Liver (tissue), 3 donors: ENCODE results near the gene SNX20.

Source experiments
- GABPA ChIP-seq, 2 donors: IDR thresholded peaks in 1 of 2; conservative IDR thresholded peaks in 1 of 2; 2 replicates each; pipeline ENCODE4 v1.6.1; 2016; ENCODE audit warnings: antibody characterized with exemption in 2 of 2, mild to moderate bottlenecking in 1 of 2, moderate library complexity in 1 of 2
- NR2F2 ChIP-seq: IDR thresholded peaks from 2 replicates; pipeline ENCODE4 v1.6.1; 2016; ENCODE audit warnings: antibody characterized with exemption
- TAF1 ChIP-seq: conservative IDR thresholded peaks from 2 replicates; pipeline ENCODE4 v1.6.1; 2016; ENCODE audit warnings: antibody characterized with exemption, mild to moderate bottlenecking
- TF ChIP-seq, protein P1 (sequence below): fragments of 150-350 bp; IDR thresholded peaks from 2 replicates; pipeline ENCODE4 v1.5.1; 2017; ENCODE audit warnings: improper control_type of control experiment, low read depth, low read length; ENCODE audit not compliant: missing input control
- donor health status: healthy.
- donor health status: healthy.

DNA sequence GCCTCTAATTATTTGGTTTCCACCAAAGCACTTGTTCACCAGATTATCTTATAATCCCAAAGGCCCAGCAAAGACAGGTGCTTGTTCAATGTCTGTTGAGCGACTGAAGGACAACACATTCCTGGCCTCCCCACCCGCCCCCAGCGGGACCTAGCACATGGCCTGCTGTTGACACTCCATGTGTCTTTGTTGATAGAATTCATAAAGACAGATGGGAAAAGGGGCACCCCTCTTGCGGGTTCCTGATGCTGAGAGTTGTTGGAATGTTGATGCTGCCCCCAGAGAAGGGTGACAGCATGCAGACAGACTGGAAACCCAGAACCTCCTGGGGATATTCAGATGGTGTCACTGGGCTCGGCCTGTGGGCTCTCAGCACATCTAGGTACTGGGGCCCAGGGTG, 36.9 kb downstream of the SNX20 start:
- no peak for TF ChIP-seq TAF1
- TF ChIP-seq GABPA (IDR thresholded peaks at IDR 0.05 in 1 of 2, conservative IDR thresholded peaks at IDR 0.05 in 1 of 2): no peak
- TF ChIP-seq, protein P1, sequence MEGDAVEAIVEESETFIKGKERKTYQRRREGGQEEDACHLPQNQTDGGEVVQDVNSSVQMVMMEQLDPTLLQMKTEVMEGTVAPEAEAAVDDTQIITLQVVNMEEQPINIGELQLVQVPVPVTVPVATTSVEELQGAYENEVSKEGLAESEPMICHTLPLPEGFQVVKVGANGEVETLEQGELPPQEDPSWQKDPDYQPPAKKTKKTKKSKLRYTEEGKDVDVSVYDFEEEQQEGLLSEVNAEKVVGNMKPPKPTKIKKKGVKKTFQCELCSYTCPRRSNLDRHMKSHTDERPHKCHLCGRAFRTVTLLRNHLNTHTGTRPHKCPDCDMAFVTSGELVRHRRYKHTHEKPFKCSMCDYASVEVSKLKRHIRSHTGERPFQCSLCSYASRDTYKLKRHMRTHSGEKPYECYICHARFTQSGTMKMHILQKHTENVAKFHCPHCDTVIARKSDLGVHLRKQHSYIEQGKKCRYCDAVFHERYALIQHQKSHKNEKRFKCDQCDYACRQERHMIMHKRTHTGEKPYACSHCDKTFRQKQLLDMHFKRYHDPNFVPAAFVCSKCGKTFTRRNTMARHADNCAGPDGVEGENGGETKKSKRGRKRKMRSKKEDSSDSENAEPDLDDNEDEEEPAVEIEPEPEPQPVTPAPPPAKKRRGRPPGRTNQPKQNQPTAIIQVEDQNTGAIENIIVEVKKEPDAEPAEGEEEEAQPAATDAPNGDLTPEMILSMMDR: no peak
- no peak for TF ChIP-seq NR2F2
